Fibroblast of lung (primary cell): ENCODE measurements around the gene OR5K4. TPM values are rescaled to one million over a fixed set of nuclear protein-coding genes. Genes with fewer than 3 reads are reported as not detected.

Source experiments
- DNase-seq, 2 donors: peaks; one replicate each; pipeline versions ENCODE4 v3.0.0 to v3.0.0-alpha.2; 2010; ENCODE audit warnings: low read depth in 2 of 2
- H2AFZ ChIP-seq: 2 replicates; pipeline ENCODE4 v1.5.1; 2012; ENCODE audit warnings: low read length, control low read depth, inconsistent platforms
- H3K27ac ChIP-seq: 2 replicates; pipeline ENCODE4 v1.5.1; 2011; ENCODE audit warnings: low read length, control low read depth; ENCODE audit not compliant: insufficient read depth
- H3K27me3 ChIP-seq: 2 replicates; pipeline ENCODE4 v1.5.1; 2011; ENCODE audit warnings: mild to moderate bottlenecking, low read length; ENCODE audit not compliant: control insufficient read depth, insufficient read depth
- H3K36me3 ChIP-seq: 2 replicates; pipeline ENCODE4 v1.5.1; 2011; ENCODE audit warnings: low read length; ENCODE audit not compliant: control insufficient read depth, insufficient read depth
- H3K4me1 ChIP-seq: 2 replicates; pipeline ENCODE4 v1.5.1; 2011; ENCODE audit warnings: low read length; ENCODE audit not compliant: control insufficient read depth, insufficient read depth; ENCODE audit errors: extremely low read depth
- H3K4me2 ChIP-seq: 2 replicates; pipeline ENCODE4 v1.5.1; 2011; ENCODE audit warnings: low read length, control low read depth; ENCODE audit not compliant: insufficient read depth; ENCODE audit errors: extremely low read depth
- H3K4me3 ChIP-seq, 4 experiments: fragments of 200-600 bp in 1 of 4; sonication (generic) in 1 of 4; replicated peaks in 1 of 4; 2 replicates each; pipeline ENCODE4 v1.5.1; 2011 to 2016; ENCODE audit warnings: low read length in 4 of 4, low read depth in 3 of 4, mild to moderate bottlenecking in 3 of 4, control low read depth in 2 of 4, inconsistent platforms in 1 of 4, mixed read lengths in 1 of 4; ENCODE audit not compliant: insufficient read depth in 1 of 4; ENCODE audit errors: control extremely low read depth in 1 of 4
- H3K79me2 ChIP-seq: 2 replicates; pipeline ENCODE4 v1.5.1; 2012; ENCODE audit warnings: mild to moderate bottlenecking, low read length, inconsistent platforms; ENCODE audit not compliant: control insufficient read depth, insufficient read depth
- H3K9ac ChIP-seq: 2 replicates; pipeline ENCODE4 v1.5.1; 2011; ENCODE audit warnings: mild to moderate bottlenecking, low read length, control low read depth; ENCODE audit not compliant: insufficient read depth
- H3K9me3 ChIP-seq: 2 replicates; pipeline ENCODE4 v1.5.1; 2012; ENCODE audit warnings: low read depth, low read length; ENCODE audit not compliant: control insufficient read depth, insufficient read depth
- H4K20me1 ChIP-seq: 2 replicates; pipeline ENCODE4 v1.5.1; 2011; ENCODE audit warnings: low read length; ENCODE audit not compliant: control insufficient read depth, insufficient read depth; ENCODE audit errors: extremely low read depth
- EZH2 ChIP-seq: IDR thresholded peaks from 2 replicates; pipeline ENCODE4 v1.5.1; 2012; ENCODE audit warnings: low read length, control low read depth, mild to moderate bottlenecking; ENCODE audit errors: missing control alignments
- polyA plus RNA-seq, 2 donors: library from polyadenylated mRNA; depleted of rRNA in 1 of 2; stranded (reverse) in 1 of 2; unstranded in 1 of 2; fragments of >200 nt; gene quantifications; 2 replicates each; pipeline ENCODE4 v1.2.1, GENCODE V29; 2011 to 2012; ENCODE audit warnings: missing spikeins in 1 of 2
- total RNA-seq: library from RNA; depleted of rRNA; stranded (reverse); fragments of >200 nt; gene quantifications from 2 replicates; pipeline ENCODE4 v1.2.1, GENCODE V29; 2014
- TF ChIP-seq, protein P1 (sequence below), 2 donors: IDR thresholded peaks in 1 of 2; conservative IDR thresholded peaks in 1 of 2; 1 replicate in 1 of 2; 2 replicates in 1 of 2; pipeline ENCODE4 v1.5.1; 2011 to 2012; ENCODE audit warnings: low read length in 2 of 2, control low read depth in 1 of 2, inconsistent platforms in 1 of 2, low read depth in 1 of 2, mild to moderate bottlenecking in 1 of 2

Gene OR5K4
- total and polyA plus RNA-seq, 2 donors (not counting 1 experiment from before 2014, with no cell fraction given): not detected

DNA sequence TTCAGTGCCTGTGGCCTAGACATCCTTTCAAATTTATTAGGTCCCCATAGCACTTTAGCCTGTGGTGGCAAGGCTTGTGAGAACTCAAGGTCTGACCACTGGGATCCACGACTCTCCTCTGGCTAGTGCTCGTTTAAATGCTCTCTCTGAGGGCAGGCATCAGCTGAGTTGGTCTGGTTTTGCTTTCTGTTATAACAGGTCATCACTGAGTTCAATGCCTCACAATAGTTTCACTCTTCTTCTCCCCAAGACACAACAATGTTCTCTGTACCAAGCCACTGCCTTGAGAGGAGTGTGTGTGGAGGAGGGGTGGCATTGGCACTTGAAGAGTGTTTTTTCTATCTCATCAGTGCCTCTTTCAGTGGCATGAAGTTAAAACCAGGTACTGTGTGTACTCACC, 7.6 kb downstream of the OR5K4 start:
- Histone ChIP-seq H3K27me3 (no peaks in the 10 kb centered on the region), H2AFZ (no peak overlapping the region), H3K79me2 (no peaks in the 10 kb centered on the region), H3K36me3 (no peaks in the 10 kb centered on the region), H3K27ac (no peak overlapping the region), H4K20me1 (no peaks in the 10 kb centered on the region), H3K4me3 (no peak overlapping the region), H3K4me1 (no peaks in the 10 kb centered on the region), H3K9ac (no peak overlapping the region), H3K9me3 (no peaks in the 10 kb centered on the region), H3K4me2 (no peak overlapping the region)
- DNase-seq: no peak
- TF ChIP-seq, protein P1, sequence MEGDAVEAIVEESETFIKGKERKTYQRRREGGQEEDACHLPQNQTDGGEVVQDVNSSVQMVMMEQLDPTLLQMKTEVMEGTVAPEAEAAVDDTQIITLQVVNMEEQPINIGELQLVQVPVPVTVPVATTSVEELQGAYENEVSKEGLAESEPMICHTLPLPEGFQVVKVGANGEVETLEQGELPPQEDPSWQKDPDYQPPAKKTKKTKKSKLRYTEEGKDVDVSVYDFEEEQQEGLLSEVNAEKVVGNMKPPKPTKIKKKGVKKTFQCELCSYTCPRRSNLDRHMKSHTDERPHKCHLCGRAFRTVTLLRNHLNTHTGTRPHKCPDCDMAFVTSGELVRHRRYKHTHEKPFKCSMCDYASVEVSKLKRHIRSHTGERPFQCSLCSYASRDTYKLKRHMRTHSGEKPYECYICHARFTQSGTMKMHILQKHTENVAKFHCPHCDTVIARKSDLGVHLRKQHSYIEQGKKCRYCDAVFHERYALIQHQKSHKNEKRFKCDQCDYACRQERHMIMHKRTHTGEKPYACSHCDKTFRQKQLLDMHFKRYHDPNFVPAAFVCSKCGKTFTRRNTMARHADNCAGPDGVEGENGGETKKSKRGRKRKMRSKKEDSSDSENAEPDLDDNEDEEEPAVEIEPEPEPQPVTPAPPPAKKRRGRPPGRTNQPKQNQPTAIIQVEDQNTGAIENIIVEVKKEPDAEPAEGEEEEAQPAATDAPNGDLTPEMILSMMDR (conservative IDR thresholded peaks at IDR 0.05 in 1 of 2, IDR thresholded peaks at IDR 0.05 in 1 of 2; ENCODE audit: low read depth in 1 of 2, low read length in 2 of 2): no peak
- TF ChIP-seq EZH2: no peak

DNA sequence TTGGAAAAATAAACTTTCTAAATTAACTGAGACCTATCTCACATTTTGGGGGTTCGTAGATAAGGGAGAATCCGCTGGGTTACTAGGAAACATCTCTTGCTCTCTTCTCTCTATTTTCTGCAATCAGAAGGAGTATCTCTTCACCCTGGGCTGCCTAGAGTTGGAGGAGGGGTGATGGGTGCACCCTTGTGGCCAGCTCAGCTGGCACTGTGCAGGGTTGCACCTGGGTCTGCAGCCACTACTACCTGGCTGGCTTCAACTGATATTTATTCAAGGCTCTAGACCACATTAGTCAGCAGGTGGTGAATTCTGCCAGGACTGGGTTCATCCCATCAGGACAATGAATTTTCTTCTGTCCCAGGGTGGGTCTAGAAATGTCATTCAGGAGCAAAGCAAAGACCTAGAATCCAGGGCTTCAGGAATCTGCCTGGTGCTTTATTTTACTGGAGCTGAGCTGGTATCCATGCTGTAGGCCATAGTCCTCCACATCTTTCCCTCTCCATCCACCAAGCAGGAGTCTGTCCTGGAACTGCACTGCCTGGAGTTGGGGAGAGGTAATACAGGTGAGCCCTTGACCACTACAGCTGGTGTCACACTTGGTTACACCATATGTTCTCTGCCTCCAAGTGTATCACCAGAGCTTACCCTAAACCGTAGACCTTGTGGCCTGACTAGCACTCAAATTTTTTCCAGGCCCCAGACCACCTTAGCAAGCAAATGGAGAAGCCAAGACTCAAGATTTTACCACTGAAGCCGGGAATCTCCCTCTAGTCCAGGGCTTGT, 14.0 kb downstream of the OR5K4 start:
- H4K20me1 ChIP-seq: no peaks in the 10 kb centered on the region
- no peak for DNase-seq
- H3K27ac ChIP-seq: no peak overlapping the region
- H3K79me2 ChIP-seq: no peaks in the 10 kb centered on the region
- no peaks in the 10 kb centered on the region for H3K36me3 ChIP-seq
- H2AFZ ChIP-seq: no peak overlapping the region
- no peaks in the 10 kb centered on the region for H3K9me3 ChIP-seq
- no peak for TF ChIP-seq EZH2
- TF ChIP-seq, protein P1 (conservative IDR thresholded peaks at IDR 0.05 in 1 of 2, IDR thresholded peaks at IDR 0.05 in 1 of 2; ENCODE audit: low read depth in 1 of 2, low read length in 2 of 2): no peak
- no peaks in the 10 kb centered on the region for H3K4me1 ChIP-seq
- no peak overlapping the region for H3K4me2 ChIP-seq
- H3K4me3 ChIP-seq: no peak overlapping the region
- no peaks in the 10 kb centered on the region for H3K27me3 ChIP-seq
- no peak overlapping the region for H3K9ac ChIP-seq

DNA sequence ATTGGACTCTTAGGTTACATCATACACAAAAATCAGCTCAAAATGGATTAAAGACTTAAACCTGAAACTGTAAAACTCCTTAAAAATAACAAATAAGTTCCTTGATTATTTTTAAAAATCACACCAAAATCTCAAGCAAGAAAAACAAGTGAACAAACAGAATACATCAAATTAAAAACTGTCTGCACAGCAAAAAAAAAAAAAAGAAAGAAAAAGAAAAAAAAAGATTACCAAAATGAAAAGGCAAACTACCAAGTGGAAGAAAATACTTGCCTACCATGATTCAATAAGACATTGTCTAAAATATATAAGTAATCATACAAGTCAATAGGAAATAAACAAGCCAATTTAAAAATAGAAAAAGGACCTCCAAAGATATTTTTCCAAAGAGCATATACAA, 17.5 kb downstream of the OR5K4 start:
- Histone ChIP-seq H3K4me3 (no peak overlapping the region), H3K79me2 (no peaks in the 10 kb centered on the region), H3K36me3 (no peaks in the 10 kb centered on the region), H3K9me3 (no peaks in the 10 kb centered on the region), H3K27ac (no peak overlapping the region), H2AFZ (no peak overlapping the region), H3K27me3 (no peaks in the 10 kb centered on the region), H3K9ac (no peak overlapping the region), H3K4me2 (no peak overlapping the region), H3K4me1 (no peaks in the 10 kb centered on the region), H4K20me1 (no peaks in the 10 kb centered on the region)
- TF ChIP-seq, protein P1 (conservative IDR thresholded peaks at IDR 0.05 in 1 of 2, IDR thresholded peaks at IDR 0.05 in 1 of 2; ENCODE audit: low read depth in 1 of 2, low read length in 2 of 2): no peak
- TF ChIP-seq EZH2: no peak
- no peak for DNase-seq
